PC-9 (cell line): ENCODE measurements around the gene STX1A.

Source experiments
- EZH2 ChIP-seq: fragments of 200-600 bp; sonication (generic); IDR thresholded peaks from 2 replicates; pipeline ENCODE4 v1.8.0; 2017; ENCODE audit warnings: antibody characterized with exemption, low read depth
- TF ChIP-seq, protein P1 (sequence below): fragments of 200-600 bp; sonication (generic); conservative IDR thresholded peaks from 2 replicates; pipeline ENCODE4 v1.6.1; 2017; ENCODE audit warnings: mixed run types, antibody characterized with exemption, mild to moderate bottlenecking, moderate library complexity

DNA sequence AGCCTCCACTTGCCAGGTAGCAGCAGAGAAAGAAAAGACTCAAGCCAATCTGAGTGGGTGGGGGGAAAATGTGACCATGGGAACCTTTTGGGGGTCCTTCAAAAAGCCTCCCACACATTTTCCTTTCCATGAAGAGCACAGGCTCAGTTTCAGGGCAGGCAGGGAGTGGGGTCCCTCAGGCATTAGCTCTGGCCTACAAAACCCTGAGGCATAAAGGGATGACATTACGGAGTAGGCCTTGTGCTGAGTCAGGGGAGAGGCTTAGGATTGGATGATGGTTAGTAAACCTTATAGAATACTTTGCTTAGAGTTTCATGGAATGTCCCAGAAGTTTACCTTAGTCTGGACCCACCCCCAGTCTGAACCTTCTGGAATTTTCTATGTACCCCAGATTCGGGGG is 39.8 kb downstream of the STX1A start:
- TF ChIP-seq EZH2: no peak
- TF ChIP-seq, protein P1, sequence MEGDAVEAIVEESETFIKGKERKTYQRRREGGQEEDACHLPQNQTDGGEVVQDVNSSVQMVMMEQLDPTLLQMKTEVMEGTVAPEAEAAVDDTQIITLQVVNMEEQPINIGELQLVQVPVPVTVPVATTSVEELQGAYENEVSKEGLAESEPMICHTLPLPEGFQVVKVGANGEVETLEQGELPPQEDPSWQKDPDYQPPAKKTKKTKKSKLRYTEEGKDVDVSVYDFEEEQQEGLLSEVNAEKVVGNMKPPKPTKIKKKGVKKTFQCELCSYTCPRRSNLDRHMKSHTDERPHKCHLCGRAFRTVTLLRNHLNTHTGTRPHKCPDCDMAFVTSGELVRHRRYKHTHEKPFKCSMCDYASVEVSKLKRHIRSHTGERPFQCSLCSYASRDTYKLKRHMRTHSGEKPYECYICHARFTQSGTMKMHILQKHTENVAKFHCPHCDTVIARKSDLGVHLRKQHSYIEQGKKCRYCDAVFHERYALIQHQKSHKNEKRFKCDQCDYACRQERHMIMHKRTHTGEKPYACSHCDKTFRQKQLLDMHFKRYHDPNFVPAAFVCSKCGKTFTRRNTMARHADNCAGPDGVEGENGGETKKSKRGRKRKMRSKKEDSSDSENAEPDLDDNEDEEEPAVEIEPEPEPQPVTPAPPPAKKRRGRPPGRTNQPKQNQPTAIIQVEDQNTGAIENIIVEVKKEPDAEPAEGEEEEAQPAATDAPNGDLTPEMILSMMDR: no peak
